Nephron (organoid): Measurements from ENCODE around the gene TSPAN18.
A peak's percentile ranks its signal among the peaks of the same experiment; 100 is the strongest.

ENCODE experiments used
- H3K27ac Mint-ChIP-seq, 3 experiments: 2 replicates each; pipeline ENCODE4 v1.8.0; 2020; ENCODE audit warnings: mixed read lengths in 3 of 3, mild to moderate bottlenecking in 2 of 3, moderate library complexity in 1 of 3
- H3K27me3 Mint-ChIP-seq: 2 replicates; pipeline ENCODE4 v1.8.0; 2021; ENCODE audit warnings: low read depth, mild to moderate bottlenecking, moderate library complexity, mixed read lengths
- H3K36me3 Mint-ChIP-seq: 2 replicates; pipeline ENCODE4 v1.8.0; 2020; ENCODE audit warnings: low read depth, mixed read lengths
- H3K4me1 Mint-ChIP-seq: 2 replicates; pipeline ENCODE4 v1.8.0; 2020; ENCODE audit warnings: mixed read lengths
- H3K4me3 Mint-ChIP-seq, 3 experiments: 2 replicates each; pipeline ENCODE4 v1.8.0; 2020; ENCODE audit warnings: mild to moderate bottlenecking in 3 of 3, mixed read lengths in 3 of 3, moderate library complexity in 2 of 3
- H3K9me3 Mint-ChIP-seq: 2 replicates; pipeline ENCODE4 v1.8.0; 2020; ENCODE audit warnings: mixed read lengths
- CTCF ChIP-seq, 3 experiments: fragments of 200-600 bp; sonication (generic); IDR thresholded peaks; one replicate each; pipeline ENCODE4 v1.5.0; 2021; ENCODE audit warnings: antibody characterized with exemption in 3 of 3; ENCODE audit not compliant: unreplicated experiment in 3 of 3

Gene TSPAN18

GRCh38 chr11:44939673-44940395 is 213.1 kb downstream of the TSPAN18 start:
- peaks cover 4% of the 10 kb centered on the region for H3K36me3 Mint-ChIP-seq
- no peaks in the 10 kb centered on the region for H3K9me3 Mint-ChIP-seq
- H3K4me3 Mint-ChIP-seq: no peak overlapping the region
- peak; percentile 26 to 32 (median 27) for TF ChIP-seq CTCF (IDR thresholded peaks at IDR 0.05; ENCODE audit: unreplicated experiment in 3 of 3)
- no peaks in the 10 kb centered on the region for H3K27me3 Mint-ChIP-seq
- peaks cover 49% of the 10 kb centered on the region for H3K4me1 Mint-ChIP-seq
- no peak overlapping the region for H3K27ac Mint-ChIP-seq

- Mint-ChIP-seq H3K27ac (no peak overlapping the region), H3K27me3 (no peaks in the 10 kb centered on the region), H3K36me3 (peaks cover 4% of the 10 kb centered on the region), H3K4me1 (peaks cover 55% of the 10 kb centered on the region), H3K9me3 (no peaks in the 10 kb centered on the region), H3K4me3 (no peak overlapping the region)
- no peak for TF ChIP-seq CTCF (IDR thresholded peaks at IDR 0.05; ENCODE audit: unreplicated experiment in 3 of 3)
Measured at GRCh38 chr11:44940404-44940803, 213.6 kb downstream of the TSPAN18 start.

- Mint-ChIP-seq H3K4me3 (no peak overlapping the region), H3K4me1 (peaks cover 54% of the 10 kb centered on the region), H3K27ac (no peak overlapping the region), H3K27me3 (no peaks in the 10 kb centered on the region), H3K36me3 (peaks cover 4% of the 10 kb centered on the region), H3K9me3 (no peaks in the 10 kb centered on the region)
- TF ChIP-seq CTCF (IDR thresholded peaks at IDR 0.05; ENCODE audit: unreplicated experiment in 3 of 3): no peak
Measured at GRCh38 chr11:44940835-44941234, 214.1 kb downstream of the TSPAN18 start.

GRCh38 chr11:44941259-44942021 is 214.7 kb downstream of the TSPAN18 start:
- Mint-ChIP-seq H3K9me3 (no peaks in the 10 kb centered on the region), H3K4me1 (peaks cover 58% of the 10 kb centered on the region), H3K27me3 (no peaks in the 10 kb centered on the region), H3K36me3 (peaks cover 8% of the 10 kb centered on the region), H3K4me3 (no peak overlapping the region), H3K27ac (peak overlapping the region in 1 of 3 experiments; percentile 65)
- no peak for TF ChIP-seq CTCF (IDR thresholded peaks at IDR 0.05; ENCODE audit: unreplicated experiment in 3 of 3)

GRCh38 chr11:44942029-44942955 is 215.5 kb downstream of the TSPAN18 start:
- Mint-ChIP-seq H3K36me3 (peaks cover 8% of the 10 kb centered on the region), H3K27ac (peak overlapping the region in 2 of 3 experiments; percentile 20 to 65), H3K4me1 (peaks cover 59% of the 10 kb centered on the region), H3K27me3 (no peaks in the 10 kb centered on the region), H3K9me3 (no peaks in the 10 kb centered on the region), H3K4me3 (no peak overlapping the region)
- no peak for TF ChIP-seq CTCF (IDR thresholded peaks at IDR 0.05; ENCODE audit: unreplicated experiment in 3 of 3)
